D721Med (cell line): ENCODE data around the gene HEPHL1.

ENCODE experiments used
- DNase-seq: peaks from one replicate; pipeline ENCODE4 v3.0.0; 2011; ENCODE audit warnings: low spot score; ENCODE audit not compliant: insufficient read length
- FAIRE-seq: peaks from 2 replicates; lab custom pipeline; 2011; peaks lifted over from hg19 to GRCh38; lab: Jason Lieb, UNC
- CTCF ChIP-seq: IDR thresholded peaks from 2 replicates; pipeline ENCODE4 v1.5.1; 2012; ENCODE audit warnings: mild to moderate bottlenecking, control low read depth; ENCODE audit not compliant: insufficient read depth; ENCODE audit errors: missing control alignments

HEPHL1 gene

GRCh38 chr11:94049351-94049750 is 28.2 kb downstream of the HEPHL1 start:
- no peak for FAIRE-seq
- DNase-seq, result no peak
- TF ChIP-seq CTCF, result no peak

GRCh38 chr11:94058630-94059029 is 37.5 kb downstream of the HEPHL1 start:
- FAIRE-seq, result no peak
- no peak for TF ChIP-seq CTCF
- DNase-seq, result no peak

GRCh38 chr11:94059065-94059464 is 37.9 kb downstream of the HEPHL1 start:
- FAIRE-seq, result no peak
- no peak for DNase-seq
- TF ChIP-seq CTCF, result no peak

- no peak for TF ChIP-seq CTCF
- DNase-seq, result no peak
- FAIRE-seq, result no peak
Measured at GRCh38 chr11:94060401-94060800, 39.2 kb downstream of the HEPHL1 start.

GRCh38 chr11:94062360-94062759 is 41.2 kb downstream of the HEPHL1 start:
- DNase-seq (no peak), FAIRE-seq (no peak)
- no peak for TF ChIP-seq CTCF

- no peak for TF ChIP-seq CTCF
- FAIRE-seq (no peak), DNase-seq (no peak)
Measured at GRCh38 chr11:94066901-94067429, 45.8 kb downstream of the HEPHL1 start.

GRCh38 chr11:94068764-94069163 is 47.6 kb downstream of the HEPHL1 start:
- DNase-seq, result no peak
- TF ChIP-seq CTCF, result no peak
- FAIRE-seq, result no peak
